ENCODE measurements around the gene FYN.

The FYN gene

GRCh38 chr6:111858347-111858746 lies 14.9 kb downstream of the FYN start:
- DNase-seq: no peak
- in situ Hi-C loops (cut with MboI; ENCODE audit: low pct_unique_long_range_greater_than_20kb, low sequenced_read_pairs): no loop called here

DNA sequence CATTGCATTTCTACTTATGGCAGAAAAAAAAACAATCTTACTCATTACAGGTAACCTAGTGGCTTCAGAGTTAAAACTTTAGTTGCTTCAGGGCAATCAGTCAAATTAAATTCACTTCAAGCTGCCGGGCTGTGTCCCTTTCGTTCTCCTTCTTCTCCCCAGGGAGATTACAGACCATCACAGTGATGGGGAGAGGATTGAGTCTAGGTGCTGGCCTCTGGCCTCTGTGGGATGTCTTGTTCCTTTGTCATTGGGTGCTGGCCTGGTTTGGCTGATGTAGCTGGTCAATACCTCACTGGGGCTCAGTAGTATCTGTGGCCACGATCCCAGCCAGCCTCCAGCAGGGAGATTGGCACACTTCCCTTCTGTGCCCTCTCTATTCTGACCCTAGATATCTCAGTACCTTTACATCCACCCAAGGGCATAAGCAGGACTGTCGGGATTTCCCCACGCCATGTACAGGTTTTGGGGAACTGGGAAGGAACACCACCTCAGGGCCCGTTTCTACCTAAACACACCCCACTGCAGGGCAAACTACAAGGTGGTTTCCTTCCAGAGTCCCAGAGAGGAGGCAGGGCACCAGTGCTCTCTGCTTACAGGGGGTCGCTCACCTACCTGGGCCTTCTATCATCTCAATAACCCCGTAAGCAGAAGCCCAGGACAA lies 15.4 kb downstream of the FYN start:
- DNase-seq: no peak
- in situ Hi-C loops (cut with MboI; ENCODE audit: low pct_unique_long_range_greater_than_20kb, low sequenced_read_pairs): no loop called here

DNA sequence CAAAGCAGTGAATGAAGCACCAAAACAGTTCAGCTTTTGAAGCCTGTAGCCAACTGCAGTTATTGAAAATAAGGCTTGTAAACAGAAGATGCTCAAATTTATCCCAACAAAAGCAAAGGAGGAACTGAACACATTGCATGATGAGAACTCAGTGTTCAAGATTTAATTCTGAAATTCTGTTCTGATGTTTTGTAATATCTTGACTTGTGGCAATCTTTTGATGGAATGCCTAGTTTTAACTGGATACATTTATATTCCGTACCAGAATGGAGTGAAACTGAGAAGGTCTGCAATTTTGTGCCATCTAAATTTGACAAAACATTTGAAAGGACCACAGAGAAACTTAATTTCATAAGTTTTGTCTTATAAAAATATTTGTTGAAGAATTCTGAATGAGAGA lies 17.5 kb downstream of the FYN start:
- in situ Hi-C loops (cut with MboI; ENCODE audit: low pct_unique_long_range_greater_than_20kb, low sequenced_read_pairs): no loop called here
- no peak for DNase-seq

- in situ Hi-C loops (cut with MboI; ENCODE audit: low pct_unique_long_range_greater_than_20kb, low sequenced_read_pairs): no loop called here
Observed at GRCh38 chr6:111854683-111855082, 18.6 kb downstream of the FYN start.

GRCh38 chr6:111852725-111853124 lies 20.5 kb downstream of the FYN start:
- in situ Hi-C loops (cut with MboI; ENCODE audit: low pct_unique_long_range_greater_than_20kb, low sequenced_read_pairs): no loop called here
- no peak for DNase-seq

More at GRCh38 chr6:111854683-111855082, 18.6 kb downstream of the FYN start:
- no peak for DNase-seq

DNA sequence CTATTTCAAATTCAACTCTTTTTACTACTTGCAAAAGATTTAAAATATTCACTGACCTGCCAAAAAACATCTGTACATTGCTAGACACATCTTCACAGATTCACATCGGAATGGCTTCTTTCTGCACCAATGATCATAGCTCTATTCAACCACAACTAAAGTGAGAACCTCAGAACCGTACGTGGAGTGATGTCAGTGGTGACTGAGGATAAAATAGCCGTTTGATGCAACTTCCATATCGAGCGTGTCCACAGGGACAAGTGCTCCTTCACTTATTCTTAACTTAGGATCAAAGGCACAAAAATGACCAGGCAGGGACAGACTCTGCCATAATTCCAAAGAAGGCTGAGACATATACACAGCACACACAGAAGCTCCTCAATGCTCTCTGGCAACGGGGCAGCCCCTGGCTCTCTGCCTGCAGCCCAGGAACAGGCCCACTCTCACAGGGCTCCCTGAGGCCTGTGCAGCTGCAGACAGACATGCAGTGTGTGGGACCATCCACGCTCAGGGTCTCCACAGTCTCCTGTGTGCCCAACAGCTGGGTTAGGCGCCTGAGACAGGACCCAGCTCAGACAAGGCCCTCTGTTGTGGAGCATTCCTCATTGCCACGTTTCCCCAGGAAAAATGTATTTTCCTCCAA lies 22.8 kb downstream of the FYN start:
- in situ Hi-C loops (cut with MboI; ENCODE audit: low pct_unique_long_range_greater_than_20kb, low sequenced_read_pairs): no loop called here

GRCh38 chr6:111849298-111849697 lies 24.0 kb downstream of the FYN start:
- DNase-seq: no peak
- in situ Hi-C loops (cut with MboI; ENCODE audit: low pct_unique_long_range_greater_than_20kb, low sequenced_read_pairs): no loop called here

More for the DNA sequence above, 22.8 kb downstream of the FYN start:
- DNase-seq: no peak

- no peak for DNase-seq
- in situ Hi-C loops (cut with MboI; ENCODE audit: low pct_unique_long_range_greater_than_20kb, low sequenced_read_pairs): no loop called here
Observed at GRCh38 chr6:111848262-111848812, 24.9 kb downstream of the FYN start.

- in situ Hi-C loops (cut with MboI; ENCODE audit: low pct_unique_long_range_greater_than_20kb, low sequenced_read_pairs): no loop called here
- DNase-seq: no peak
Observed at GRCh38 chr6:111846492-111847409, 26.5 kb downstream of the FYN start.

DNA sequence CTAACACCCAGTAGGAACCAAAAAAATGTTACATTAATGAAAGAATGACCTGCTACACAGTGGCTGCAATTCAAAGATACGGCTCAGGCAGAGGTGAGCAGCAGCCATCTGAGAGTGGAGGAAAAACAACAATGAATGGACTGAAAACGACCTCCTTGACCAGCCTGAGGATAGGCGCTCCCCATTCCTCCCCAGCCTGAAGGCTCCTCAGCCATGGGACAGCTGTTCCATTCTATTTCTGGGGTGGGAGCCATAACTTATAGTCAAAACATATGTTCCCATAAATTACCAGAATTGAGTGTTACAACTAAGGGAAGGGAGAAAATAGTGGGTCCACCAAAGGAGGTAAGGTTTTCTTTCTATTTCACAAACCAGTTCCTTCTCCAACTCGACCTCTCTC lies 27.2 kb downstream of the FYN start:
- DNase-seq: no peak

GRCh38 chr6:111845441-111845871 lies 27.8 kb downstream of the FYN start:
- in situ Hi-C loops (cut with MboI; ENCODE audit: low pct_unique_long_range_greater_than_20kb, low sequenced_read_pairs): no loop called here
- no peak for DNase-seq

More for the DNA sequence above, 27.2 kb downstream of the FYN start:
- in situ Hi-C loops (cut with MboI; ENCODE audit: low pct_unique_long_range_greater_than_20kb, low sequenced_read_pairs): no loop called here

DNA sequence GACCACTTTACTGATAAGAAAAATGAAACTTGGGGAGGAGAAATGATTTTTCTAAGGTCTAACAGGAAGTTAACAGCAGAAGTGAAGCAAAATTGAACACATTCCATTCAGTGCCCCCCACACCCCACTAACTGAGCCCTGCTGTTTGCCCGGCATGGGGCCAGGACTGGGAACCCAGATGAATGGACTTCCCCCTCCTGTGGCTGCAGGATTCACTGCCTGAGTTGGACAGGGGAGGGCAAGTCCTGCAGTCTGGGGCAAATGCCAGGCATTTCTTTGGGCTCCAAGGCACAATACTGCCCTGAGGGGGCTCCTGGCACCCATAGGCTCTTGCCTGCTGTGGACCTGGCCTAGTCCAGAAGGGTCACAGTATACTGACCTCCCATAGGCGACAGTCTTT lies 28.3 kb downstream of the FYN start:
- in situ Hi-C loops (cut with MboI; ENCODE audit: low pct_unique_long_range_greater_than_20kb, low sequenced_read_pairs): no loop called here
- DNase-seq: no peak

GRCh38 chr6:111844376-111844775 lies 28.9 kb downstream of the FYN start:
- in situ Hi-C loops (cut with MboI; ENCODE audit: low pct_unique_long_range_greater_than_20kb, low sequenced_read_pairs): no loop called here
- DNase-seq: no peak

DNA sequence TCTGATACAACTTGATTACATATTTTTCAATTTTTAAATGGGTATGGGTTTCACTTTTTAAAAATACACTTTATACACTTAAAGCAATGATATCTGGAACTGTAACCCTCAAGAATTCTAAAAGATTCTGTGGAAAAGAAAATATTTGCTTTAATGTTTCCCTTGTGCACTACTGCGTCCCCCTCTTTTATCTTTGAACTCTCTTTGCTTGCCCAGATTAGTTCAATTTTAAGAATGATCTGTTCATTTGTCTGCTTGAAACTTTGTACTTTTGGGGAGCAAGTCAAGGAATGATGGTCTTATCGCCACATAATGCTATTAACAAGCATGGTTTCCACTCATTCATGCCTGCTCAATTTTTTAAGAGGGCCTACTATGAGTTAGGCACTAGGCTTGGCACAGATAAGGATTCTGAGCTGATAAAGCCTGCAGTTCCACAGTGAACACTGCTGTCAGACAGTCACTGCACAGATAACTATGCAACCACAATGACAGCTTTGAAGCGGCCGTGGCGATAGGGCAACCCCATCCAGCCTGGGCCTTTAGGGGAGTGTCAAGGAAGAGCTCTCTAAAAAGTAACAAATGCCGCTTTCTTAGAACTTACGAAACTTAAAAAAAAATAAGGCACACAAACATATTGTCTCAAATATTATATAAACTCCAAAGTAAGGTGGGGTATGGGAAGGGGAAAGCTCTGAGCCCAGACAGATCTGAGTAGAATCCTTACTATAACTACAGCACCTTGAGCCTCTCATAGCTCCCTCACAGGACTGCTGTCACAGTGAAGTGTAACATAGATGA lies 29.7 kb downstream of the FYN start:
- DNase-seq: peak; percentile 6

DNA sequence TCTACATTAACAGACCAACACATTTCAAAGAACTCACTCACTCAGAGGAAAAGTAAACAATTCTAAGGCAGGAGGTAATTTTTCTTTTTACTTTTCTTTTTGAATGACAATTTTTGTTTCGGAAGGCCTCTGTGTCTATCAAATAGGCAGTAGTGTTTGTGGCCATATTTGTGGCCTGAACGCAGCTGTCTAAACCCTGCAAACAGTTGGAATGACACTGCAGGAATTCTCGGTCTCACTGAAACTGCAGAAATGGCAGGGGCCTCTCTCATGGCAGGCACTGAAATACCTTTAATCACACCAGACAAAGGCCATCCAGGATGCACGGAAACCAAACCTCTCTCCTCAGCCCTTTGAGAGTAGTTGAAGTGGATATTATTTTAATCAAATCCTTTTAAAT lies 30.4 kb downstream of the FYN start:
- in situ Hi-C loops (cut with MboI; ENCODE audit: low pct_unique_long_range_greater_than_20kb, low sequenced_read_pairs): no loop called here
- no peak for DNase-seq

More for the DNA sequence above, 29.7 kb downstream of the FYN start:
- in situ Hi-C loops (cut with MboI; ENCODE audit: low pct_unique_long_range_greater_than_20kb, low sequenced_read_pairs): no loop called here

DNA sequence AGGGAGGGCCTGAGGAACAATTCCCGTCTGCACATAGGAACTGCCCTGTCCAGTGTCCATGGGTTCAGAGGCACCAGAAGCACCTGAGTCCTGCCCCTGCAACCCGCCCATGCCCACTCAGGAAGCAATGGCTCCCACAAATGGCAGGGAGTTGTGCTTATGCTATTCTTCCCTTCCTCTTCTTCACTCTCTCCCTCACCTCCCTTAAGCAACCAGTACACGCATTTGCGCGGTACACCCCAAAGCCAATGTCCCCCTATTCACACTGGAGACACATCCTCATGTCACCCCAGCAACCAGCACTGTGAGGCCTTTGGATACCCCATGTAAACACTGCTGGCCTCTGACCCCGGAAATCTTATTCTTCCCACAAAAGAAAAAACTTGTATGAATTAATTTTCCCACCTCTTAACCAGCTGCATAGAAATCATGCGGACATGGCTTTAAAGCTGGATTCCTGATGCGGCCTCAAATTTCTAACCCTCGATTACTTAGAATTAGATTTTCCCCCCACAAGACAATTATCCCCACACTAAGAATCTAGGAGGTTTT lies 30.9 kb downstream of the FYN start:
- in situ Hi-C loops (cut with MboI; ENCODE audit: low pct_unique_long_range_greater_than_20kb, low sequenced_read_pairs): no loop called here
- no peak for DNase-seq

- peak; percentile 56 for DNase-seq
- in situ Hi-C loops (cut with MboI; ENCODE audit: low pct_unique_long_range_greater_than_20kb, low sequenced_read_pairs): no loop called here
Observed at GRCh38 chr6:111841822-111842221, 31.4 kb downstream of the FYN start.

DNA sequence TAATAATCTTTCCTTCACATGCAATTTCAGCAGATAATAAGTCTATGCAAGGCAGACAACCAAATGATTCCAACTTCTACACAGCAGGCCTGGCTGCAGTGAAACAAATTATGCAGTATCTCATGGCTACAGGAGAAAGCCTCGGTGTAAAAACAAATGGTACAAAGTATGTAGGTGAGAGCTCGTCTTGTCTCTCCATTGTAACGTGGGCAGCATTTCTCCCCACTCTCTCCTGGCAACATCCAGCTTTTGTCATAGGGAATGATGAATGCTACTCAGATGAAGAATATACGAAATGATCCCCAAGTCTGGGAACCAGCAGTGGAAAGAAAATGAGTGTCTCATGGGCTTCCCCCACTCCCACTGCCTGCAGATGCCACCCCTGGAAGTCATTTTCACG lies 32.4 kb downstream of the FYN start:
- DNase-seq: no peak
- in situ Hi-C loops (cut with MboI; ENCODE audit: low pct_unique_long_range_greater_than_20kb, low sequenced_read_pairs): no loop called here
